Epithelial cell of proximal tubule (primary cell): ENCODE results near the gene UBAP1. TPM values are rescaled to one million over a fixed set of nuclear protein-coding genes. Genes with fewer than 3 reads are reported as not detected.
"Not testable (repeated sequence)": the region's sequence is repeated elsewhere in the genome, so short reads cannot be mapped to it uniquely, and the experiment has no call there.

ENCODE experiments used
- DNase-seq: peaks from one replicate; pipeline ENCODE4 v3.0.0-alpha.2; 2011; ENCODE audit warnings: low read depth
- H3K4me3 ChIP-seq: 2 replicates; pipeline ENCODE4 v1.5.1; 2011; ENCODE audit warnings: low read depth, mild to moderate bottlenecking, low read length
- total RNA-seq: library from RNA; depleted of rRNA; stranded (reverse); fragments of >200 nt; gene quantifications from 2 replicates; pipeline ENCODE4 v1.2.3, GENCODE V29; 2015
- TF ChIP-seq, protein P1 (sequence below): conservative IDR thresholded peaks from 2 replicates; pipeline ENCODE4 v1.5.1; 2012; ENCODE audit warnings: low read depth, mild to moderate bottlenecking, low read length

The UBAP1 gene
- total RNA-seq, 1 donor from 2014 or later, result 37.4 TPM

DNA sequence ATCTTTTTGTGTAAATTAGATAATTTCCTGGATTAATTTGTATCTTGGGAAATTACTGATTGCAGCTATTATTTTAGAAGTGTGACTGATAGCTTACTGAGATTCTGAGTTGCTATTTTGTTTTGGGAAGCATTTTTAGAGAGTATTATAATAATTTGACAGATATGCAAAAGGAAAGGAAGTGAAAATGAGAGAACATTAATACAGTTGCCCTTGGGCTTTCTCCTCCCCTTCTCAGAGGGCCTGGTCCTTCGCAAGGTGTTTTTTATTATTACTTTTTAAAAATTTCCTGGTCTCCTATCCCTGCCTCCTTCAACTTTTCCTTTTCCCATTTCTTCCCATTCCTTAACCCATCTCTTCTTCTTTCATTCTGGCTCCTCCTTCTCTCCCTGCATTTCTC lies 32.6 kb downstream of the UBAP1 start:
- no peak for DNase-seq
- TF ChIP-seq, protein P1, sequence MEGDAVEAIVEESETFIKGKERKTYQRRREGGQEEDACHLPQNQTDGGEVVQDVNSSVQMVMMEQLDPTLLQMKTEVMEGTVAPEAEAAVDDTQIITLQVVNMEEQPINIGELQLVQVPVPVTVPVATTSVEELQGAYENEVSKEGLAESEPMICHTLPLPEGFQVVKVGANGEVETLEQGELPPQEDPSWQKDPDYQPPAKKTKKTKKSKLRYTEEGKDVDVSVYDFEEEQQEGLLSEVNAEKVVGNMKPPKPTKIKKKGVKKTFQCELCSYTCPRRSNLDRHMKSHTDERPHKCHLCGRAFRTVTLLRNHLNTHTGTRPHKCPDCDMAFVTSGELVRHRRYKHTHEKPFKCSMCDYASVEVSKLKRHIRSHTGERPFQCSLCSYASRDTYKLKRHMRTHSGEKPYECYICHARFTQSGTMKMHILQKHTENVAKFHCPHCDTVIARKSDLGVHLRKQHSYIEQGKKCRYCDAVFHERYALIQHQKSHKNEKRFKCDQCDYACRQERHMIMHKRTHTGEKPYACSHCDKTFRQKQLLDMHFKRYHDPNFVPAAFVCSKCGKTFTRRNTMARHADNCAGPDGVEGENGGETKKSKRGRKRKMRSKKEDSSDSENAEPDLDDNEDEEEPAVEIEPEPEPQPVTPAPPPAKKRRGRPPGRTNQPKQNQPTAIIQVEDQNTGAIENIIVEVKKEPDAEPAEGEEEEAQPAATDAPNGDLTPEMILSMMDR, result no peak
- H3K4me3 ChIP-seq, result no peak overlapping the region

DNA sequence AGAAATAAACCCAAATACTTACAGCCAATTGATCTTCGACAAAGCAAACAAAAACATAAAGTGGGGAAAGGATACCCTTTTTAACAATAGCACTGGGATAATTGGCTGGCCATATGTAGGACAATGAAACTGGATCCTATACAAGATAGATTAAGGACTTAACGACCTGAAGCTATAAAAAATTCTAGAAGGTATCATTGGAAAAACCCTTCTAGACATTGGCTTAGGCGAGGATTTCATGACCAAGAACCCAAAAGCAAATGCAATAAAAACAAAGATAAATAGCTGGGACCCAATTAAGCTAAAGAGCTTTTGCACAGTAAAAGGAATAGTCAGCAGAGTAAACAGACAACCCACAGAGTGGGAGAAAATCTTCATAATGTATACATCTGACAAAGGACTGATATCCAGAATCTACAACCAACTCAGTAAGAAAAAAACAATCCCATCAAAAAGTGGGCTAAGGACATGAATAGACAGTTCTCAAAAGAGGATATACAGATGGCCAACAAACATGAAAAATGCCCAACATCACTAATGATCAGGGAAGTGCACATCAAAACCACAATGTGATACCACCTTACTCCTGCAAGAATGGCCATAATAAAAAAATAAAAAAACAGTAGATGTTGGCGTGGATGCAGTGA lies 35.6 kb downstream of the UBAP1 start:
- not testable (repeated sequence) for DNase-seq, H3K4me3 ChIP-seq

DNA sequence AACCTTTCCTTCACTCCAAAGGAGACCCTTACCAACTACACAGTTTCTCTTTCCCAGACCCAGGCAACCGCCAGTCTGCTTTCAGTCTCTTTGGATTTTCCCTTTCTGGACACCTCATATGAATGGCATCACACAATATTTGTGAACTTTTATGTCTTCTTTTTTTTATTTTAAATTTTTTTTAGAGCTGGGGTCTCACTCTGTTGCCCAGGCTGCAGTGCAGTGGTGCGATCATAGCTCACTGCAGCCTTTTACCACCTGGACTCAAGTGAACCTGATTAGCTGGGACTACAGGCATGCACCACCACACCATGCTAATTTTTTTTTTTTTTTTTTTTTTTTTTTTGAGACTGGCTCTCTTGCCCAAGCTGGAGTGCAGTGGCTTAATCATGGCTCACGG lies 37.5 kb downstream of the UBAP1 start:
- TF ChIP-seq, protein P1, result no peak

DNA sequence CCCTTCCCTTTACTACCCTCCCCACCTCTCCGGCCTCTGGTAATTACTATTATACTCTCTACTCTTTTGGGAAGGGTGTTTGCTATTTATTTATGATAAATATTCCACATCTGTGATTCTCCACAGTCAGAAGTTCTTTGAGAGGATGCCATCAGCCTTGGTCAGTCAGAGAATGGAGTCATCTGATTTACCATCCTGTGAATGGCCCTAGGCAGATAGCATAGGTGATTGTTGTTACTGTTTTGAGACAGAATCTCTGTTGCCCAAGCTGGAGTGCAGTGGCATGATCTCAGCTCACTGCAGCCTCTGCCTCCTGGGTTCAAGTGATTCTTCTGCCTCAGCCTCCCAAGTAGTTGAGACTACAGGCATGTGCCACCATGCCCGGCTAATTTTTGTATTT lies 38.2 kb downstream of the UBAP1 start:
- H3K4me3 ChIP-seq, DNase-seq: not testable (repeated sequence)

More for the DNA sequence above, 37.5 kb downstream of the UBAP1 start:
- no peak for DNase-seq
- no peak overlapping the region for H3K4me3 ChIP-seq

DNA sequence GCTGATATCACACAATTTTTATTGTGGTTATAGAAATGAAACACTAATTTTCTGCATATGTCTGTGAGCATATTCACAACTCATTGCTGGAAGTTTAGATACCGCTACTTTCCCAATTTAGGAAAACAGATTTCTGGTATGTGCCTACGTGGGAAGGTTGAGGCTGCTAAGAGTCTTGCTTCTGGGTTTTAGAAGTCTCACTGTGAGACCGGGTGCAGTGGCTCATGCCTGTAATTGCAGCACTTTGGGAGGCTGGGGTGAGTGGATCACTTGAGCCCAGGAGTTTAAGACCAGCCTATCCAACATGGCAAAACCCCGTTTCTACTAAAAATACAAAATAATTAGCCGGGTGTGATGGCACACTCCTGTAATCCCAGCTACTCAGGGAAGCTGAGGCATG lies 39.6 kb downstream of the UBAP1 start:
- no peak for DNase-seq
- no peak overlapping the region for H3K4me3 ChIP-seq
- TF ChIP-seq, protein P1, result no peak

DNA sequence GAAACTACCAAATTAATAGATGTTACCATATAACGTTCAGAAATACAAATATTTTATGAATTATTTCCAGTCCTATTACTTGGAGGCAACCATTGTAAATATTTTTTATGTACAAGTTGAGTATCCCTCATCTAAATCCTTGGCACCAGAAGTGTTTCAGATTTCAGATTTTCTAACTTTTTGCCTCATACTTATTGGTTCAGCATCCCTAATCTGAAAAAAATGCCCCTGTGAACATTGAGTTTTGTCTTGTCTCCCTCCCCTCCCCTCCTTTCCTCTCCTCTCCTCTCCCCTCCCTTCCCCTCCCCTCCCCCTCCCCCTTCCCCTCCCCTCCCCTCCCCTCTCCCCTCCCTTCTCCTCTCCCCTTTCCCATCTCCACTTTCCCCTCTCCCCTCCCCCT lies 40.6 kb downstream of the UBAP1 start:
- no peak overlapping the region for H3K4me3 ChIP-seq
- no peak for DNase-seq
- TF ChIP-seq, protein P1, result no peak

DNA sequence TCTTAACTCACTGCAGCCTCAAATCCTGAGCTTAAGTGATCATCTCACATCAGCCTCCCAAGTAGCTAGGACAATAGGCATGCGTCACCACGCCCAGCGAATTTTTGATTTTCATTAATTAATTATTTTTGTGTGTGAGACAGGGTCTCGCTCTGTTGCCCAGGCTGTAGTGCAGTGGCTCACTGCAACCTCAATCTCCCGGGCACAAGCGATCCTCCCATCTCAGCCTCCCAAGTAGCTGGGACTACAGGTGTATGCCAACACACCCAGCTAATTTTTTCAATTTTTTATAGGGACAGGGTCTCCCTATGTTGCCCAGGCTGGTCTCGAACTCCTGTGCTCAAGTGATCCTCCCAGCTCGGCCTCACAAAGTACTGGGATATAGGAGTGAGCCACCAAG lies 41.4 kb downstream of the UBAP1 start:
- DNase-seq, result no peak
- no peak overlapping the region for H3K4me3 ChIP-seq
- TF ChIP-seq, protein P1, result no peak

DNA sequence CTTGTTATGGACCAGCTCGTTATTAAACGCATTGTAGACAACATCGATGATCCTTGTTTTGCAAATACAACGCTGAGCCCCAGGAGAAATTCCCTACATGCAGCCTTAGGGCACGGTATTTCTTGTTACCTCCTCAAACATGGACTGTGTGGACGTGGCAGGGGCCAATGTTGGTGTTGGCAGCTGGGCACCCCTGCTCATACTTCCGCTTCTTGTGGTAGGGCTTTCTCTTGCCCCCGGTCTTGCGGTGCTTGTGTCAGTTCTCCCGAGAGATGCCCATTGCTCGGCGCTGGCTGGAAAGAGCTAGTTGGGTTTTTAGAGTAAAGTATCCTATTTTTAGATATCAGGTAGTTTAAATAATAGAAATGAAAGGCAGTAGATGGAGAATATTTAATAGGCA lies 45.5 kb downstream of the UBAP1 start:
- TF ChIP-seq, protein P1, result no peak
- no peak overlapping the region for H3K4me3 ChIP-seq
- no peak for DNase-seq

DNA sequence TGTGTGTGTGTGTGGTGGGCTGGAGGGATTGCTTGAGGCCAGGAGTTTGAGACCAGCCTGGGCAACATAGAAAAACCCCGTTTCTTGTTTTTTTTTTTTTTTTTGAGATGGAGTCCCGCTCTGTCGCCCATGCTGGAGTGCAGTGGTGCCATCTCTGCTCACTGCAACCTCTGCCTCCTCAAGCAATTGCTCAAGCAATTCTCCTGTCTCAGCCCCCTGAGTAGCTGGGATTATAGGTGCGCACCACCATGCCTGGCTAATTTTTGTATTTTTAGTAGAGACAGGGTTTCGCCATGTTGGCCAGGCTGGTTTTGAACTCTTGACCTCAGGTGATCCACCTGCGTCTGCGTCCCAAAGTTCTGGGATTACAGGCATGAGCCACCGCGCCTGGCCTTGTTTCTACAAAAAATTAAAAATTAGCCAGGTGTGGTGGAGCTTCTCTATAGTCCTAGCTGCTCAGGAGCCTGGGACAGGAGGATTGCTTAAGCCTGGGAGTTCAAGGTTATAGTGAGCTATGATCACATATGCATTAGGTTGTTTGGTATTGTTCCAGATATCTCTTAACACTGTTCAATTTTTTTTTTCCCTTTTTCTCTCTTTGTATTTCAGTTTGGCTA lies 47.4 kb downstream of the UBAP1 start:
- H3K4me3 ChIP-seq, DNase-seq: not testable (repeated sequence)
